Measurements from ENCODE around the gene GPC5.

The GPC5 gene

GRCh38 chr13:92074658-92075057 is 676.2 kb downstream of the GPC5 start:
- no peak overlapping the region for H3K4me3 ChIP-seq (ENCODE audit: control insufficient read depth, low read depth, low read length)
- DNase-seq (ENCODE audit: low read depth) = no peak
- TF ChIP-seq CTCF (conservative IDR thresholded peaks at IDR 0.05; ENCODE audit: control insufficient read depth, insufficient read depth, low read depth, low read length) = no peak

- DNase-seq (ENCODE audit: low read depth) = no peak
- no peak overlapping the region for H3K4me3 ChIP-seq (ENCODE audit: control insufficient read depth, low read depth, low read length)
- no peak for TF ChIP-seq CTCF (conservative IDR thresholded peaks at IDR 0.05; ENCODE audit: control insufficient read depth, insufficient read depth, low read depth, low read length)
Observed at GRCh38 chr13:92097337-92097903, 699.0 kb downstream of the GPC5 start.

GRCh38 chr13:92101801-92102200 is 703.4 kb downstream of the GPC5 start:
- TF ChIP-seq CTCF (conservative IDR thresholded peaks at IDR 0.05; ENCODE audit: control insufficient read depth, insufficient read depth, low read depth, low read length) = no peak
- no peak overlapping the region for H3K4me3 ChIP-seq (ENCODE audit: control insufficient read depth, low read depth, low read length)
- DNase-seq (ENCODE audit: low read depth) = no peak

- no peak for DNase-seq (ENCODE audit: low read depth)
- no peak overlapping the region for H3K4me3 ChIP-seq (ENCODE audit: control insufficient read depth, low read depth, low read length)
- no peak for TF ChIP-seq CTCF (conservative IDR thresholded peaks at IDR 0.05; ENCODE audit: control insufficient read depth, insufficient read depth, low read depth, low read length)
Observed at GRCh38 chr13:92103689-92104153, 705.3 kb downstream of the GPC5 start.

- no peak overlapping the region for H3K4me3 ChIP-seq (ENCODE audit: control insufficient read depth, low read depth, low read length)
- DNase-seq (ENCODE audit: low read depth) = peak; percentile 3
- TF ChIP-seq CTCF (conservative IDR thresholded peaks at IDR 0.05; ENCODE audit: control insufficient read depth, insufficient read depth, low read depth, low read length) = no peak
Observed at GRCh38 chr13:92122186-92122853, 723.9 kb downstream of the GPC5 start.

GRCh38 chr13:92126399-92126798 is 728.0 kb downstream of the GPC5 start:
- no peak for TF ChIP-seq CTCF (conservative IDR thresholded peaks at IDR 0.05; ENCODE audit: control insufficient read depth, insufficient read depth, low read depth, low read length)

More at GRCh38 chr13:92126399-92126798, 728.0 kb downstream of the GPC5 start:
- H3K4me3 ChIP-seq (ENCODE audit: control insufficient read depth, low read depth, low read length) = no peak overlapping the region
- no peak for DNase-seq (ENCODE audit: low read depth)
